ENCODE results near the gene PDIA5.
A peak's percentile ranks its signal among the peaks of the same experiment; 100 is the strongest.

The PDIA5 gene

GRCh38 chr3:123066896-123067688 lies at the start of gene PDIA5:
TSS of gene PDIA5 (plus strand) at chr3:123067025. CDS start at chr3:123067165, 140 bp downstream.
- peak; percentile 92 for DNase-seq

GRCh38 chr3:123018683-123019082 lies 48.1 kb upstream of the PDIA5 start:
- DNase-seq, result no peak

GRCh38 chr3:123019161-123019560 lies 47.7 kb upstream of the PDIA5 start:
- no peak for DNase-seq

GRCh38 chr3:123019591-123019990 lies 47.2 kb upstream of the PDIA5 start:
- DNase-seq, result no peak

- DNase-seq, result no peak
Measured at GRCh38 chr3:123020709-123021108, 46.1 kb upstream of the PDIA5 start.

GRCh38 chr3:123021388-123021787 lies 45.4 kb upstream of the PDIA5 start:
- DNase-seq, result no peak

GRCh38 chr3:123021996-123022510 lies 44.8 kb upstream of the PDIA5 start:
- DNase-seq, result peak; percentile 78

- no peak for DNase-seq
Measured at GRCh38 chr3:123024056-123024455, 42.8 kb upstream of the PDIA5 start.

- DNase-seq, result peak; percentile 29
Measured at GRCh38 chr3:123025642-123026521, 40.9 kb upstream of the PDIA5 start.

GRCh38 chr3:123026565-123027291 lies 40.1 kb upstream of the PDIA5 start:
- peak; percentile 34 for DNase-seq

GRCh38 chr3:123027292-123028232 lies 39.3 kb upstream of the PDIA5 start, which contains the start of gene SEMA5B:
TSS of gene SEMA5B (minus strand) at chr3:123027763. CDS start at chr3:122961263, 66,500 bp downstream.
- peak; percentile 51 for DNase-seq

- DNase-seq, result peak; percentile 66
Measured at GRCh38 chr3:123028233-123028828, 38.5 kb upstream of the PDIA5 start.

- no peak for DNase-seq
Measured at GRCh38 chr3:123031051-123031450, 35.8 kb upstream of the PDIA5 start.

GRCh38 chr3:123032057-123032456 lies 34.8 kb upstream of the PDIA5 start:
- no peak for DNase-seq

- no peak for DNase-seq
Measured at GRCh38 chr3:123034120-123034519, 32.7 kb upstream of the PDIA5 start.

GRCh38 chr3:123034996-123035395 lies 31.8 kb upstream of the PDIA5 start:
- no peak for DNase-seq

- peak; percentile 10 for DNase-seq
Measured at GRCh38 chr3:123036352-123037014, 30.3 kb upstream of the PDIA5 start.

- no peak for DNase-seq
Measured at GRCh38 chr3:123037015-123037375, 29.8 kb upstream of the PDIA5 start.

- peak; percentile 83 for DNase-seq
Measured at GRCh38 chr3:123038751-123039150, 28.1 kb upstream of the PDIA5 start.

GRCh38 chr3:123039178-123039577 lies 27.6 kb upstream of the PDIA5 start:
- DNase-seq, result peak; percentile 83

- no peak for DNase-seq
Measured at GRCh38 chr3:123042413-123042812, 24.4 kb upstream of the PDIA5 start.
